ENCODE data around the gene HNF4A. TPM values are rescaled to one million over a fixed set of nuclear protein-coding genes. Genes with fewer than 3 reads are reported as not detected.
"Not testable (repeated sequence)": the region's sequence is repeated elsewhere in the genome, so short reads cannot be mapped to it uniquely, and the experiment has no call there.

The HNF4A gene
- not detected for total RNA-seq

DNA sequence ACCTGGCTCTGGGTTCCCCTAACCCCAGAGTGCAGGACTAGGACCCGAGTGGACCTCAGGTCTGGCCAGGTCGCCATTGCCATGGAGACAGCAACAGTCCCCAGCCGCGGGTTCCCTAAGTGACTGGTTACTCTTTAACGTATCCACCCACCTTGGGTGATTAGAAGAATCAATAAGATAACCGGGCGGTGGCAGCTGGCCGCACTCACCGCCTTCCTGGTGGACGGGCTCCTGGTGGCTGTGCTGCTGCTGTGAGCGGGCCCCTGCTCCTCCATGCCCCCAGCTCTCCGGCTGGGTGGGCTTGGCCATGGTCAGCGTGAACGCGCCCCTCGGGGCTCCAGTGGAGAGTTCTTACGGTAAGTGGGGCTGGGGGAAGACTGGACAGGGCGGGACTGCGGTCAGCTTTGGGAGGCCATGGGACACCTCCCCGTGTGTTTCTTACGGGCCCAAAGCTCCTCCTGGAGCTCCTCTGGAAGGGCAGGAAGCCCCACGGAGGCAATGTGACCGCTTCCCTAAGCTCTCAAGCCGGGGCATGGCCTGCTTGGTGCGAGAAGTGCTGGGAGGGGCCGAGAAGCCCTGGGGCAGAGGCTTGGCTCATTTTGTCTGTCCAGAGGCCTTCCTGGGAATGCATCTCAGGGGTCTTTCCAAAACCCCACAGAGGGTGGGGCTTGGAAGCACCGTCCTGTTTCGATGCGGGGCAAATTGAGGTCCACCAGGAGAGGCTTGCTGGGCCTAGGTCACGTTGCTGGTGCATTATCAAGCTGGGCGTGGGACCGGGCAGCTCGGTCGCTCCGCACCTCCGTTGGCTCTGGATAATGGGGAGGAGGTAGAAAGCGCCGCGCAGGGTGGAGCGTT, at the start of gene HNF4A:
HNF4A (plus strand) TSS at position 202 of the 855 bp plus-strand sequence; CDS start at position 308, 106 bp downstream.
- CTCF ChIA-PET: interaction anchor here (0.6 kb wide), 1 partner anchor 16 kb away, joined by 3 read pairs; no protein-coding TSS in a partner anchor

DNA sequence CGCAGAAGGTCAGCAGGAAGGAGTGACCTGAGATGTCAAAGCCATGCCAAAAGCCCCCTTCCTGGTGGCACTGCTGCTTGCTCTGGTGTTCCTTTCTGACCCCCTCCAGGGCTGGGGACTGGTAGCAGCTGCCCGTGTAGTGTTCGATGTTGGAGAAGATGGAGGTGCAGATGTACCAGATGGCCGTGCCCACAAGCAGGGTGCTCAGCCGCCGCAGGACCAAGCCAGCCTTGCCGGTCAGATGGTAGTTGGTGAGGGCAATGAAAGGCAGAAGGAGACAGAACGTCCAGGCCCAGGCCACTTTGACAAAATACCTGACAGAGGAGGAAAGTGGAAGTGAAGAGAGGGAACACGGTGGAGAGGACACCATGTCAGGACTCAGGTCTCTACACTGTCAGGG, 48.6 kb upstream of the HNF4A start:
- Mint-ChIP-seq H3K27ac (no peak overlapping the region), H3K4me3 (no peak overlapping the region), H3K4me1 (ENCODE audit: low read depth) (peaks cover 18% of the 10 kb centered on the region), H3K36me3 (peaks cover 1% of the 10 kb centered on the region), H3K9me3 (no peaks in the 10 kb centered on the region), H3K27me3 (no peaks in the 10 kb centered on the region)
- intact Hi-C loops (cut with micrococcal nuclease): no loop called here
- POLR2A ChIA-PET: no interaction called here
- no peak for DNase-seq
- CTCF ChIA-PET: interaction anchor here (10.4 kb wide), 1 partner anchor 91 kb away, joined by 453 read pairs; no protein-coding TSS in a partner anchor

More for the DNA sequence above, at the start of gene HNF4A:
- no peaks in the 10 kb centered on the region for H3K4me1 Mint-ChIP-seq (ENCODE audit: low read depth)
- H3K36me3 Mint-ChIP-seq: no peaks in the 10 kb centered on the region
- no peak for DNase-seq
- H3K27me3 Mint-ChIP-seq: peaks cover 8% of the 10 kb centered on the region
- intact Hi-C loops (cut with micrococcal nuclease): no loop called here
- no peaks in the 10 kb centered on the region for H3K9me3 Mint-ChIP-seq
- no peak within 1 kb of the TSS for H3K4me3 Mint-ChIP-seq
- POLR2A ChIA-PET: no interaction called here
- no peak within 1 kb of the TSS for H3K27ac Mint-ChIP-seq

DNA sequence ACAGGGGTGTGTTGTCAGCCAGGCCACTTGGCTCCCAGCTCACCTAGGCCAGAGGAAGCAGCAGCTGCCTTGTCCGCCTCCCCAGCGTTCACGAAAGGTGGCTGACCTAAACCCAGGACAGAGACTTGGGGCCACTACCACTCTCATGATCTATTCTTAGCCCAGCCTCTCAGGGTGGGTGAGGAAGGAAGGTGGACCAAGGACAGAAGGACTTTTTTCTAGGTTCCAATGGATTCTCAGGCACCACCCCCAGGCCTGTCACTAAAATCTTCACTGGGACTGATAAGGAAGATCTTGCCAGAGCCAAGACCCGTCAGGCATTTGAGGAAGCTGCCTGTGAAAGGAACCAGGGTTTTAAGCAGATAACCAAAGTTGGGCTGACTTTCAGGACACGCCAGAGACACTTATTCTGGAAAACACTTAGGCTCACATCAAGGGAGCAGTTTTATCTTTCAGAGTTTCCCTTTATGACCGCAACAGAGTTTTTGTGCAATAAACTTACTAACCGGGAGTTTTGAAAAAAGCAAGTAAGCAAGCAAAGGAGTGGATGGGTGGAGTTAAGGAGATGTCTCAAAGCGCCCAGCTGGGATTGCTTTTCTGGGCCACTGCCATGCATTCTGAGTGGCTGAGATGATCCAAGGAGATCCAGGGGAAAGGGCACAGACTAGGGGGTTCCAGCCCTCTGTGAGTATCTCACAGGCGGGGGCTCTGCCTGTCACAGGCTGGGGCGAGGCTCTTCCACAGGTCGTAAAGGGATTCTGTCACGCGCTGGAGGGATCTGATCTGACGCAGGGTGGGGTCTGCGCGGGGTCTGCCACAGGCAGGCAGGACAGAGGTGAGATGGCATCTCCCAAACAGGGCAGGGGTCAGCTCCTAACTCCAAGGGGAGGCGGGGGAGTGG, 45.5 kb upstream of the HNF4A start:
- intact Hi-C loops (cut with micrococcal nuclease): loop anchor here (2.0 to 5.0 kb wide), 2 partner anchors 77 to 193 kb away; no protein-coding TSS in a partner anchor
- no peak for DNase-seq
- Mint-ChIP-seq H3K4me1 (ENCODE audit: low read depth) (peaks cover 18% of the 10 kb centered on the region), H3K4me3 (peak overlapping the region; percentile 87), H3K27me3 (no peaks in the 10 kb centered on the region), H3K9me3 (no peaks in the 10 kb centered on the region), H3K27ac (peak overlapping the region; percentile 72), H3K36me3 (peaks cover 1% of the 10 kb centered on the region)
- POLR2A ChIA-PET: interaction anchor here (1.6 to 2.7 kb wide), 2 partner anchors 92 to 98 kb away, joined by 6 to 21 read pairs; no protein-coding TSS in a partner anchor
- CTCF ChIA-PET: interaction anchor here (0.9 to 10.4 kb wide), 20 partner anchors 8 to 299 kb away, joined by 3 to 453 read pairs (median 5); partner anchors contain the start of gene OSER1

DNA sequence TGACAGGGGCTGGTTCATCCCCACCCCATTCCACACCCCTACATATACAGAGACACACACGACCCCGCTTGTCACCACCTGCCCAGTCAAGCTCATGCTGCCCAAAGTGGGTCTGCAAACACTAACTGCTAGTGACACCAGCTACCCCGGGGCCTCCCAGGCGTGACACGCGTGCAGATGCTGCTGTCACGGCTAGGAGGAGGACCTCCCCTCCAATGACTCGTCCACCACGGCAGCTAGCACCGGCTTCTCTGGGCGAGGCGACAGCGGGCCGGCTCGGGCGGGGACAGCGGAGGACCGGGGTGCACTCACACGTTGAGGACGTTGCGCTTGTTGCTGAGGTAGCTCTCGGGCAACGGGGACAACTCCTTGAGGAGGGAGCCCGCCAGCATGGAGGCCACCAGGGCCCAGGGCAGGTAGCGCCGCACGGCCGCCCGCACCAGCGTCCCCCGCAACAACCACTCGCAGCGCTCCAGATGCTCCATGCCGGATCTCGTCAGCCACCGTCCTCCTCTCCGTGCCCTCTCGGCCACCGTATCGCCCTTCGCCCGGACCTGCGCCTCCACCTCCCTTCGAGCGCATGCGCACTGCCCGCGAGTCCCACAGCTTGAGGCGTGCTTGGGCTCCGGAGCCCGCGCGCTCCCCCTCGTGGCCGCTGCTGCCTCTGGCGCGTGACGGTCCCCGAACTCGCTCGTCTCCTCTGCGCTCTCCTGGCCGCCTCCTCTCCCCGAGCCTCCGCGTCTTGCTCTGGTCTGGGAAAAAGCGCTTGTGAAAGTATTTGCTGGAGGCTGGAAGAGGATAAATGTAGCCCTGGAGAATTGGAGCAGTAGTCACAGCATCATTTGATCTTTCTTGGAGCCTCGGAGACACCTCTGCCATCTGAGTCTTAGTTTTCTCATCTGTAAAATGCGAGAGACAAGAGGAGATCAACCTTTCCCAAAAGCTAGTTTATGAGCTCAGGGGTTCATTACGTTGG, 44.5 kb upstream of the HNF4A start, which contains the start of gene FITM2:
FITM2 (minus strand) TSS at position 539 of the 976 bp plus-strand sequence; CDS start at position 485, 54 bp downstream.
- DNase-seq: peak; percentile 98
- Mint-ChIP-seq H3K36me3 (no peaks in the 10 kb centered on the region), H3K9me3 (no peaks in the 10 kb centered on the region), H3K27ac (peak within 1 kb of the TSS; percentile 76), H3K27me3 (no peaks in the 10 kb centered on the region), H3K4me1 (ENCODE audit: low read depth) (peaks cover 18% of the 10 kb centered on the region), H3K4me3 (peak within 1 kb of the TSS; percentile 87)
- CTCF ChIA-PET: interaction anchor here (0.6 to 10.4 kb wide), 34 partner anchors 9 to 721 kb away, joined by 3 to 453 read pairs (median 4); partner anchors contain the start of genes GDAP1L1, IFT52 and OSER1
- intact Hi-C loops (cut with micrococcal nuclease): loop anchor here (1.0 to 5.0 kb wide), 3 partner anchors 76 to 194 kb away; no protein-coding TSS in a partner anchor
- POLR2A ChIA-PET: interaction anchor here (0.6 to 2.7 kb wide), 5 partner anchors 14 to 103 kb away, joined by 3 to 21 read pairs (median 5); no protein-coding TSS in a partner anchor

DNA sequence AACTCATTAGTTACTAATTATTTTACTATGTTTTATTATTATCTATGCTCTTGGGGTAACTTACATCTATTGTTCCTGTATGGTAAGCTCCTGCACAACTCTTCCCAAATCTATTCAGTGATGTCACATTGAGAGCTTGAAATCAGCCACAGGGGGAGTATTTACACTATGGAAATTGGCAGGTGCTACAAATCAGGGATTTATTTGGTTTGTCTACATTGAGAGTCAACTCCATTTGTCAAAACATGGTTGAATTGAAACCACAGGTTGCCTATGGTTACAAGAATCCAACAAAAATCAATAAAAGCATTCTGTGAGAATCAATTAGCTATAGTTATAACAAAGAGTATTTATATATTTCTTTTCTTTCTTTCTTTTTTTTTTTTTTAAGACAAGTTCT, 40.6 kb upstream of the HNF4A start:
- H3K27me3 Mint-ChIP-seq: no peaks in the 10 kb centered on the region
- no peak overlapping the region for H3K27ac Mint-ChIP-seq
- POLR2A ChIA-PET: interaction anchor here (0.6 to 0.7 kb wide), 2 partner anchors 85 to 103 kb away, joined by 3 to 4 read pairs; no protein-coding TSS in a partner anchor
- CTCF ChIA-PET: interaction anchor here (10.4 kb wide), 1 partner anchor 99 kb away, joined by 453 read pairs; no protein-coding TSS in a partner anchor
- H3K4me3 Mint-ChIP-seq: no peak overlapping the region
- intact Hi-C loops (cut with micrococcal nuclease): loop anchor here (5.0 kb wide), 1 partner anchor 72 kb away; no protein-coding TSS in a partner anchor
- peaks cover 11% of the 10 kb centered on the region for H3K4me1 Mint-ChIP-seq (ENCODE audit: low read depth)
- H3K36me3 Mint-ChIP-seq: no peaks in the 10 kb centered on the region
- DNase-seq: no peak
- H3K9me3 Mint-ChIP-seq: no peaks in the 10 kb centered on the region

DNA sequence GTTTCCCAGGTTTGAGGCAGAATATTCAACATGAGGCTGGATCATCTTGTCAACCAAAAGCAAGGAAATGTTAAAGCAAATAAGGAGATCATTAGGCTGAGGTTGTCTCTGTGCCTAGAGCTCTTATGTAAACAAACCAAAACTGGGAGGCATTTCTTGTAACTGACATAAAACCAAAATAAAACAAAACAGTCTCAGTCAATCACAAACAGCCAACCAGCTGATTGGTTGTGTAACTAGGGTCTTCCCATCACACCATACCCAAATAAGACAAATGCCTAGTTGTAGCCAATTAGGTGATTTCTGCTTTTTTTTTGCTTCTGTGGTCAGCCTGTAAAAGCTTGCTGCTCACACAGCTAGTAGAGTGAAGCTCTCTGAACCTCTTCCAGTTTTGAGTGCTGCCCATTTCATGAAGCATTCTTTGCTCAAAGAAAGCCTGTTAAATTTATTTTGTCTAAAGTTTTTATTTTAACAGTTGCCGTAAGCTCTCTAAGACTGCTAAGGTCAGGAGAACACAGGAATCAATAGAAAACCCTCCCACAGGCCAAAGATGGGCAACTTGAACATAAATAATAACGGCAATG, 35.6 kb upstream of the HNF4A start:
- Mint-ChIP-seq H3K27ac (no peak overlapping the region), H3K36me3 (no peaks in the 10 kb centered on the region), H3K9me3 (no peaks in the 10 kb centered on the region), H3K27me3 (peaks cover 1% of the 10 kb centered on the region), H3K4me3 (no peak overlapping the region), H3K4me1 (ENCODE audit: low read depth) (no peaks in the 10 kb centered on the region)
- intact Hi-C loops (cut with micrococcal nuclease): no loop called here
- DNase-seq: no peak
- CTCF ChIA-PET: interaction anchor here (0.7 to 3.9 kb wide), 5 partner anchors 9 to 178 kb away, joined by 3 to 14 read pairs (median 4); partner anchors contain the start of gene FITM2
- POLR2A ChIA-PET: no interaction called here

DNA sequence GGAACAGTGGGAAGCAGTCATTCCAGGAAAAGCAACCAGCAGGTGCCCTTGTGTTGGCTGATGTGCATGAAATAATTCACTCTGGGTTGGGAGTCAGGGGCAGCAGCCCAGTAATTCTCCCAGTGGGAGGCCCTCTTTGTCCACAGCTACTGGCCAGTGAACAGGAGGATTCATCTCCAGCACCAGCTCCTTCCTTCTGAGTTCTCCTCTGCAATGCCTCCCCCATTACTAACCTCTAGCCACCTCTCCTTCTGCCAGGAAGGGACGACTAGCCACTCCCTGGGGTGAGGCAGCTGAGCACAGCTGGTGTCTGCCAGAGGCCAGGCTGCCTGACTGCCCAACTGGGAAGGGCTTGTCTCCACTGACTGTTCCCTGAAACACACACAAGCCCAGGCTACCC, 31.2 kb upstream of the HNF4A start:
- H3K36me3 Mint-ChIP-seq: no peaks in the 10 kb centered on the region
- H3K9me3 Mint-ChIP-seq: no peaks in the 10 kb centered on the region
- H3K4me3 Mint-ChIP-seq: no peak overlapping the region
- no peak overlapping the region for H3K27ac Mint-ChIP-seq
- H3K27me3 Mint-ChIP-seq: peaks cover 3% of the 10 kb centered on the region
- intact Hi-C loops (cut with micrococcal nuclease): no loop called here
- no peak for DNase-seq
- CTCF ChIA-PET: interaction anchor here (1.0 to 3.2 kb wide), 3 partner anchors 14 to 208 kb away, joined by 3 to 11 read pairs (median 4); partner anchors contain the start of gene FITM2
- POLR2A ChIA-PET: interaction anchor here (1.2 kb wide), 1 partner anchor 14 kb away, joined by 4 read pairs; no protein-coding TSS in a partner anchor
- no peaks in the 10 kb centered on the region for H3K4me1 Mint-ChIP-seq (ENCODE audit: low read depth)

DNA sequence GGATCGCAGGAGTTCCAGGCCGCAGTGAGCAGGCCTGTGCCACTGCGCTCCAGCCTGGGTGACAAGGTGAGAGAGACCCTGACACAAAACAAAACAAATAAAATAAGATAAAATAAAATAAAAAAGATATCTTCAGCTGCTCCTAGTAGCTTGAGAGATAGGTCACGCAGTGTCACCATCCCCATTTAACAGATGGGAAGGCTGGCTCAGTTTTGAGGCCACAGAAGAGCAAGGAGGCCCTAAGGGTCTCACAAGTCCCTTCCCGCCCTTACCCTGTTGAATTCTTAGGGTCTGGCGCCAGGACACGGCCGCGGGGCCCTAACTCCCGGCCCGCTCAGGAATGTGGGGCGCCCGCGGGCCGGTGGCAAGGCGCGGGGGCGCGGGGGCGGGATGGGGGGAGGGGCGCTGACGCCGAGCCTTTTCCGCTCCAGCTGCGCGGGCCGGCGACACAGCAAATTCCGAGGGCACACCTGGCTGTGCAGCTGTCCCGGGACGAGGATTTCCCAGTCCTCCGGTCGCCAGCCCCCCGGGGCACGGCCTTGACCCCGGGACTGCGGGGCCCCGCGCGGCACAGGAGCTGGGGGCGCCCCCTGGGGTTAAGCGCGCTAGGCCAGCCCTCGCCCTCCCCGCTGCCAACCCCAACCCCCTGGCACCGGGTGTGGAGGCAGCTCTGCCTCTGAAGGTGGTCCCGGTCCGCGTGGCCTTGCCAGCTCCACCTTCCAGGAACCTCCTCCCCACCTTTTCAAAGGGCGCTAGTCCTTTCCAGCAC, 28.9 kb upstream of the HNF4A start:
- CTCF ChIA-PET: interaction anchor here (0.7 to 3.2 kb wide), 6 partner anchors 14 to 111 kb away, joined by 3 to 14 read pairs (median 6); partner anchors contain the start of gene FITM2
- intact Hi-C loops (cut with micrococcal nuclease): no loop called here
- H3K4me3 Mint-ChIP-seq: no peak overlapping the region
- no peak overlapping the region for H3K27ac Mint-ChIP-seq
- DNase-seq: peak; percentile 37
- no peaks in the 10 kb centered on the region for H3K4me1 Mint-ChIP-seq (ENCODE audit: low read depth)
- POLR2A ChIA-PET: interaction anchor here (1.0 kb wide), 1 partner anchor 14 kb away, joined by 3 read pairs; no protein-coding TSS in a partner anchor
- no peaks in the 10 kb centered on the region for H3K36me3 Mint-ChIP-seq
- peaks cover 5% of the 10 kb centered on the region for H3K27me3 Mint-ChIP-seq
- no peaks in the 10 kb centered on the region for H3K9me3 Mint-ChIP-seq

DNA sequence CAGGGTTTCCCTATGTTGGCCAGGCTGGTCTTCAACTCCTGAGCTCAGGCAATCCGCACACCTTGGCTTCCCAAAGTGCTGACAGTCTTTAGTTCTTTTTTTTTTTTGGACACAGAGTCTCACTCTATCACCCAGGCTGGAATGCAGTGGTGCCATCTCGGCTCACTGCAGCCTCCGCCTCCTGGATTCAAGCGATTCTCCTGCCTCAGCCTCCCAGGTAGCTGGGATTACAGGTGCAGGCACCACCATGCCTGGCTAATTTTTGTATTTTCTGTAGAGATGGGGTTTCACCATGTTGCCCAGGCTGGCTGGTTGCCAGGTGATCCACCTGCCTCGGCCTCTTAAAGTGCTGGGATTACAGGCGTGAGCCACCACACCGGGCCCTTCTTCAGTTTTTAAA, 27.8 kb upstream of the HNF4A start:
- POLR2A ChIA-PET; H3K36me3 Mint-ChIP-seq; DNase-seq; H3K27me3 Mint-ChIP-seq; H3K27ac Mint-ChIP-seq; H3K4me1 Mint-ChIP-seq (ENCODE audit: low read depth); H3K4me3 Mint-ChIP-seq; intact Hi-C loops (cut with micrococcal nuclease); H3K9me3 Mint-ChIP-seq: not testable (repeated sequence)
- CTCF ChIA-PET: interaction anchor here (1.9 to 3.2 kb wide), 2 partner anchors 17 to 110 kb away, joined by 10 to 14 read pairs; partner anchors contain the start of gene FITM2

DNA sequence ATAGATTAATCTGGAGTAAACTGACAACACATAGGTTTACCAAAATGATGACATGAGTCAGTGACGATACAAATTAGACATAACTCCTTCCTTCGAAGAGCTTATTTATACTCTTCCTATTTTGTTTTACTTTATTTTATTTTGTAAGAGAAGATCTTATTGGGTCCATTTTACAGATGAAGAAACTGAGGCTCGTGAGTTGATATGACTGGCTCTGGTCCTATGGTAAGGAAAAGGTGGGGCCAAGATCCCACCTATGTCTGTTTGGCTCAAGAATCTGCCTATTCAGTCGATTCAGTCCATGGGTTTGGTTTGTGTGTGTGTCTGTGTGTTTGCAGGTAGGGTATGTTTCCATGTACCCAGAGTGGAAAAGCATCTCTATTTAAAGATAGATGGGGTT, 27.1 kb upstream of the HNF4A start:
- peaks cover 5% of the 10 kb centered on the region for H3K27me3 Mint-ChIP-seq
- CTCF ChIA-PET: interaction anchor here (1.9 to 3.2 kb wide), 2 partner anchors 18 to 111 kb away, joined by 10 to 14 read pairs; partner anchors contain the start of gene FITM2
- H3K9me3 Mint-ChIP-seq: no peaks in the 10 kb centered on the region
- DNase-seq: no peak
- POLR2A ChIA-PET: no interaction called here
- no peaks in the 10 kb centered on the region for H3K36me3 Mint-ChIP-seq
- H3K4me3 Mint-ChIP-seq: no peak overlapping the region
- no peak overlapping the region for H3K27ac Mint-ChIP-seq
- intact Hi-C loops (cut with micrococcal nuclease): no loop called here
- H3K4me1 Mint-ChIP-seq (ENCODE audit: low read depth): no peaks in the 10 kb centered on the region

Measured in activated CD4-positive, alpha-beta memory T cell treated with anti-CD3 and anti-CD28 coated beads for 36 hours (primary cell).